Mammary epithelial cell (primary cell): ENCODE results near the gene PHF19.

ENCODE experiments used
- EZH2 ChIP-seq: IDR thresholded peaks from 2 replicates; pipeline ENCODE4 v1.6.1; 2012; ENCODE audit warnings: low read length, inconsistent platforms, borderline replicate concordance
- TF ChIP-seq, protein P1 (sequence below), 2 donors: IDR thresholded peaks in 1 of 2; conservative IDR thresholded peaks in 1 of 2; 2 replicates each; pipeline ENCODE4 v1.5.1; 2011 to 2012; ENCODE audit warnings: inconsistent platforms in 2 of 2, low read length in 2 of 2, mild to moderate bottlenecking in 2 of 2, control low read depth in 1 of 2, low read depth in 1 of 2; ENCODE audit not compliant: insufficient read depth in 1 of 2; ENCODE audit errors: extremely low read depth in 1 of 2

GRCh38 chr9:120841930-120842684 is 34.9 kb downstream of the PHF19 start:
- TF ChIP-seq, protein P1, sequence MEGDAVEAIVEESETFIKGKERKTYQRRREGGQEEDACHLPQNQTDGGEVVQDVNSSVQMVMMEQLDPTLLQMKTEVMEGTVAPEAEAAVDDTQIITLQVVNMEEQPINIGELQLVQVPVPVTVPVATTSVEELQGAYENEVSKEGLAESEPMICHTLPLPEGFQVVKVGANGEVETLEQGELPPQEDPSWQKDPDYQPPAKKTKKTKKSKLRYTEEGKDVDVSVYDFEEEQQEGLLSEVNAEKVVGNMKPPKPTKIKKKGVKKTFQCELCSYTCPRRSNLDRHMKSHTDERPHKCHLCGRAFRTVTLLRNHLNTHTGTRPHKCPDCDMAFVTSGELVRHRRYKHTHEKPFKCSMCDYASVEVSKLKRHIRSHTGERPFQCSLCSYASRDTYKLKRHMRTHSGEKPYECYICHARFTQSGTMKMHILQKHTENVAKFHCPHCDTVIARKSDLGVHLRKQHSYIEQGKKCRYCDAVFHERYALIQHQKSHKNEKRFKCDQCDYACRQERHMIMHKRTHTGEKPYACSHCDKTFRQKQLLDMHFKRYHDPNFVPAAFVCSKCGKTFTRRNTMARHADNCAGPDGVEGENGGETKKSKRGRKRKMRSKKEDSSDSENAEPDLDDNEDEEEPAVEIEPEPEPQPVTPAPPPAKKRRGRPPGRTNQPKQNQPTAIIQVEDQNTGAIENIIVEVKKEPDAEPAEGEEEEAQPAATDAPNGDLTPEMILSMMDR (conservative IDR thresholded peaks at IDR 0.05 in 1 of 2, IDR thresholded peaks at IDR 0.05 in 1 of 2; ENCODE audit: extremely low read depth in 1 of 2, insufficient read depth in 1 of 2, low read depth in 1 of 2, low read length in 2 of 2), result no peak
- TF ChIP-seq EZH2, result no peak
